ENCODE measurements around the gene RASA3. TPM values are rescaled to one million over a fixed set of nuclear protein-coding genes. Genes with fewer than 3 reads are reported as not detected.

The RASA3 gene
- total RNA-seq, 2 experiments from 2014 or later = 3.6 to 17.9 TPM

GRCh38 chr13:113978741-113979481, 153.5 kb downstream of the RASA3 start:
- no peaks in the 10 kb centered on the region for H3K4me1 ChIP-seq (ENCODE audit: insufficient read depth, low read length, poor library complexity, severe bottlenecking)
- no TSS peak for BruUV-seq (replicated peaks)
- H2AFZ ChIP-seq (ENCODE audit: low read length) = no peak overlapping the region
- no peaks in the 10 kb centered on the region for H3K9me2 ChIP-seq (ENCODE audit: insufficient read depth, low read length)
- intact Hi-C loops (cut with micrococcal nuclease; ENCODE audit: unreplicated experiment) = no loop called here
- H3K9me3 ChIP-seq (ENCODE audit: low read length) = no peaks in the 10 kb centered on the region
- POLR2A ChIA-PET = no interaction called here
- H3K79me2 ChIP-seq (ENCODE audit: insufficient read depth, low read depth, low read length) = no peaks in the 10 kb centered on the region
- H3K4me3 ChIP-seq (ENCODE audit: low read depth, low read length, poor library complexity, severe bottlenecking) = no peak overlapping the region
- no peak for DNase-seq (ENCODE audit: low spot score)
- H4K20me1 ChIP-seq (ENCODE audit: insufficient read depth, low read length) = no peaks in the 10 kb centered on the region
- TF ChIP-seq CTCF (conservative IDR thresholded peaks at IDR 0.05; ENCODE audit: low read length) = no peak
- TF ChIP-seq EZH2phosphoT487 (IDR thresholded peaks at IDR 0.05; ENCODE audit: borderline replicate concordance, low read depth, low read length) = no peak
- H3K36me3 ChIP-seq (ENCODE audit: insufficient read depth, low read length) = peaks cover 6% of the 10 kb centered on the region; the same call in 1 of the 2 replicates
- no peak overlapping the region for H3K27ac ChIP-seq (ENCODE audit: low read depth, low read length, poor library complexity, severe bottlenecking)
- CTCF ChIA-PET (ENCODE audit: unreplicated experiment) = no interaction called here
- no peak overlapping the region for H3K4me2 ChIP-seq (ENCODE audit: low read length)

- Histone ChIP-seq H3K4me3 (ENCODE audit: low read depth, low read length, poor library complexity, severe bottlenecking) (no peak overlapping the region), H3K36me3 (ENCODE audit: insufficient read depth, low read length) (peaks cover 6% of the 10 kb centered on the region; the same call in 1 of the 2 replicates), H4K20me1 (ENCODE audit: insufficient read depth, low read length) (no peaks in the 10 kb centered on the region), H3K9me2 (ENCODE audit: insufficient read depth, low read length) (no peaks in the 10 kb centered on the region), H2AFZ (ENCODE audit: low read length) (no peak overlapping the region), H3K9me3 (ENCODE audit: low read length) (no peaks in the 10 kb centered on the region), H3K4me1 (ENCODE audit: insufficient read depth, low read length, poor library complexity, severe bottlenecking) (no peaks in the 10 kb centered on the region), H3K79me2 (ENCODE audit: insufficient read depth, low read depth, low read length) (no peaks in the 10 kb centered on the region), H3K4me2 (ENCODE audit: low read length) (no peak overlapping the region), H3K27ac (ENCODE audit: low read depth, low read length, poor library complexity, severe bottlenecking) (no peak overlapping the region)
- ChIA-PET CTCF (ENCODE audit: unreplicated experiment) (no interaction called here), POLR2A (no interaction called here)
- BruUV-seq (replicated peaks) = TSS peak; percentile 82
- TF ChIP-seq EZH2phosphoT487 (IDR thresholded peaks at IDR 0.05; ENCODE audit: borderline replicate concordance, low read depth, low read length) (no peak), CTCF (conservative IDR thresholded peaks at IDR 0.05; ENCODE audit: low read length) (no peak)
- no peak for DNase-seq (ENCODE audit: low spot score)
- intact Hi-C loops (cut with micrococcal nuclease; ENCODE audit: unreplicated experiment) = no loop called here
These were observed 154.4 kb downstream of the RASA3 start for GRCh38 chr13:113977976-113978375.
